ENCODE results near the gene PDLIM3. TPM values are rescaled to one million over a fixed set of nuclear protein-coding genes. Genes with fewer than 3 reads are reported as not detected.

PDLIM3 gene
- total and polyA plus RNA-seq, 2 of the 13 experiments (the other 11 are each of a cell fraction or from before 2014, with no cell fraction given), result 5.9 to 14.0 TPM

DNA sequence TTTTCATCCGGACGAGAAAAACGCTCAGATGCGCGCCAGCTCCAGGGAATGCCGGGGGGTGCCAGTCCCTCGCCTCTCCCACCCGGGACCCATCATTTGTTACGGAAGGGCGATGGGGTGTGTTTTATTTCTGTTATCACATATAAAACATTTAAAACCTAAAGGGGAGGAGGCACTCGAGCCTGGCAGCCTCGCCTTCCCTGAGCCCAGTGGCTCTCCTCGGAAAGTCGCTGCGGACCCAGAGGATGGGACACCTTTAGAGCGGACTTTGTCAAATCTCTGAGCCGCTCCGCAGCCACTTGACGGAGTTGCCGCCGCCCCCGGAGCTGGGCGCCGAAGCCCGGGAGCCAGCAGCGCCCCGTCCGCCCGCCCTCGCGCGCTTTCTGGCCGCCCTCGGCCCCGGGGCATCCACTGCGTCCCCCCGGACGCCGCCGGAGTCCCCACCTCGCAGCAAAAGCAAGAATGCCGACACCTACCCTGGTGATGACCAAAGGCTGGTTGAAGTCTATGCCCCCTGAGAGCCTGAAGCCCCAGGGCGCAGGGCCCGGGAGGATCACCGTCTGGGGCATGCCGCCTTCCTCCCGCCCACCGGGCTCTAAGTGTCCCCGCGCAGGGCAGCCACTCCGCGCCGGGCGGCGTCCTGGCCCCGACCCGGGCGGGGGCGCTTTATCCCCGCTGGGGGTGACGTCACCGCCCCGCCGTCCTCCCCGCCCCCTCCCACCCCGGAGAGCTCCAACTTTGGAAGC, at the start of gene PDLIM3 (continued):
- peak; percentile 64; the same call in 1 of the 2 replicates for TF ChIP-seq ZNF263 (CRISPR knock-in tag; IDR thresholded peaks at IDR 0.05)
- no peak for TF ChIP-seq NFATC3 (CRISPR knock-in tag; IDR thresholded peaks at IDR 0.05)
- TF ChIP-seq, protein P1, sequence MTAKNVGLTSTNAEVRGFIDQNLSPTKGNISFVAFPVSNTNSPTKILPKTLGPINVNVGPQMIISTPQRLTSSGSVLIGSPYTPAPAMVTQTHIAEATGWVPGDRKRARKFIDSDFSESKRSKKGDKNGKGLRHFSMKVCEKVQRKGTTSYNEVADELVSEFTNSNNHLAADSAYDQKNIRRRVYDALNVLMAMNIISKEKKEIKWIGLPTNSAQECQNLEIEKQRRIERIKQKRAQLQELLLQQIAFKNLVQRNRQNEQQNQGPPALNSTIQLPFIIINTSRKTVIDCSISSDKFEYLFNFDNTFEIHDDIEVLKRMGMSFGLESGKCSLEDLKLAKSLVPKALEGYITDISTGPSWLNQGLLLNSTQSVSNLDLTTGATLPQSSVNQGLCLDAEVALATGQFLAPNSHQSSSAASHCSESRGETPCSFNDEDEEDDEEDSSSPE (CRISPR knock-in tag; IDR thresholded peaks at IDR 0.05), result peak; percentile 51
- peak; percentile 43; the same call in 1 of the 2 replicates for TF ChIP-seq ZNF619 (CRISPR knock-in tag; IDR thresholded peaks at IDR 0.05)
- TF ChIP-seq, protein P2, sequence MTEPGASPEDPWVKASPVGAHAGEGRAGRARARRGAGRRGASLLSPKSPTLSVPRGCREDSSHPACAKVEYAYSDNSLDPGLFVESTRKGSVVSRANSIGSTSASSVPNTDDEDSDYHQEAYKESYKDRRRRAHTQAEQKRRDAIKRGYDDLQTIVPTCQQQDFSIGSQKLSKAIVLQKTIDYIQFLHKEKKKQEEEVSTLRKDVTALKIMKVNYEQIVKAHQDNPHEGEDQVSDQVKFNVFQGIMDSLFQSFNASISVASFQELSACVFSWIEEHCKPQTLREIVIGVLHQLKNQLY (CRISPR knock-in tag; IDR thresholded peaks at IDR 0.05), result no peak
- peak; percentile 25; the same call in 1 of the 2 replicates for TF ChIP-seq ZBTB38 (CRISPR knock-in tag; IDR thresholded peaks at IDR 0.05)
- TF ChIP-seq, protein P3, sequence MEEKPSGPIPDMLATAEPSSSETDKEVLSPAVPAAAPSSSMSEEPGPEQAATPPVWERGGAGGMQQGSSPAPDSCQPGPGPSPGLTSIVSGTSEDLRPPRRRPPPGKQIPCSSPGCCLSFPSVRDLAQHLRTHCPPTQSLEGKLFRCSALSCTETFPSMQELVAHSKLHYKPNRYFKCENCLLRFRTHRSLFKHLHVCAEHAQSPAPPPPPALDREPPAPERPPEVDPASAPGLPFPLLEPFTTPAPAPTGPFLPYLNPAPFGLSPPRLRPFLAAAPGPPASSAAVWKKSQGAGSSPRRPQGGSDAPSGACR (CRISPR knock-in tag; IDR thresholded peaks at IDR 0.05), result no peak
- TF ChIP-seq, protein P4, sequence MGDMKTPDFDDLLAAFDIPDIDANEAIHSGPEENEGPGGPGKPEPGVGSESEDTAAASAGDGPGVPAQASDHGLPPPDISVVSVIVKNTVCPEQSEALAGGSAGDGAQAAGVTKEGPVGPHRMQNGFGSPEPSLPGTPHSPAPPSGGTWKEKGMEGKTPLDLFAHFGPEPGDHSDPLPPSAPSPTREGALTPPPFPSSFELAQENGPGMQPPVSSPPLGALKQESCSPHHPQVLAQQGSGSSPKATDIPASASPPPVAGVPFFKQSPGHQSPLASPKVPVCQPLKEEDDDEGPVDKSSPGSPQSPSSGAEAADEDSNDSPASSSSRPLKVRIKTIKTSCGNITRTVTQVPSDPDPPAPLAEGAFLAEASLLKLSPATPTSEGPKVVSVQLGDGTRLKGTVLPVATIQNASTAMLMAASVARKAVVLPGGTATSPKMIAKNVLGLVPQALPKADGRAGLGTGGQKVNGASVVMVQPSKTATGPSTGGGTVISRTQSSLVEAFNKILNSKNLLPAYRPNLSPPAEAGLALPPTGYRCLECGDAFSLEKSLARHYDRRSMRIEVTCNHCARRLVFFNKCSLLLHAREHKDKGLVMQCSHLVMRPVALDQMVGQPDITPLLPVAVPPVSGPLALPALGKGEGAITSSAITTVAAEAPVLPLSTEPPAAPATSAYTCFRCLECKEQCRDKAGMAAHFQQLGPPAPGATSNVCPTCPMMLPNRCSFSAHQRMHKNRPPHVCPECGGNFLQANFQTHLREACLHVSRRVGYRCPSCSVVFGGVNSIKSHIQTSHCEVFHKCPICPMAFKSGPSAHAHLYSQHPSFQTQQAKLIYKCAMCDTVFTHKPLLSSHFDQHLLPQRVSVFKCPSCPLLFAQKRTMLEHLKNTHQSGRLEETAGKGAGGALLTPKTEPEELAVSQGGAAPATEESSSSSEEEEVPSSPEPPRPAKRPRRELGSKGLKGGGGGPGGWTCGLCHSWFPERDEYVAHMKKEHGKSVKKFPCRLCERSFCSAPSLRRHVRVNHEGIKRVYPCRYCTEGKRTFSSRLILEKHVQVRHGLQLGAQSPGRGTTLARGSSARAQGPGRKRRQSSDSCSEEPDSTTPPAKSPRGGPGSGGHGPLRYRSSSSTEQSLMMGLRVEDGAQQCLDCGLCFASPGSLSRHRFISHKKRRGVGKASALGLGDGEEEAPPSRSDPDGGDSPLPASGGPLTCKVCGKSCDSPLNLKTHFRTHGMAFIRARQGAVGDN (CRISPR knock-in tag; IDR thresholded peaks at IDR 0.05), result peak; percentile 73
- TF ChIP-seq ATF7 (IDR thresholded peaks at IDR 0.05), result peak; percentile 73
- TF ChIP-seq ATF7 (CRISPR knock-in tag; IDR thresholded peaks at IDR 0.05), result peak; percentile 86
- 0 out of 2 replicates have a peak, but pooled peaks have one; percentile 20 for TF ChIP-seq ZNF430 (CRISPR knock-in tag; IDR thresholded peaks at IDR 0.05)
- TF ChIP-seq, protein P5, sequence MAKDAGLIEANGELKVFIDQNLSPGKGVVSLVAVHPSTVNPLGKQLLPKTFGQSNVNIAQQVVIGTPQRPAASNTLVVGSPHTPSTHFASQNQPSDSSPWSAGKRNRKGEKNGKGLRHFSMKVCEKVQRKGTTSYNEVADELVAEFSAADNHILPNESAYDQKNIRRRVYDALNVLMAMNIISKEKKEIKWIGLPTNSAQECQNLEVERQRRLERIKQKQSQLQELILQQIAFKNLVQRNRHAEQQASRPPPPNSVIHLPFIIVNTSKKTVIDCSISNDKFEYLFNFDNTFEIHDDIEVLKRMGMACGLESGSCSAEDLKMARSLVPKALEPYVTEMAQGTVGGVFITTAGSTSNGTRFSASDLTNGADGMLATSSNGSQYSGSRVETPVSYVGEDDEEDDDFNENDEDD (CRISPR knock-in tag; IDR thresholded peaks at IDR 0.05; ENCODE audit: borderline replicate concordance), result peak; percentile 37; the same call in 1 of the 2 replicates
- TF ChIP-seq MAZ (IDR thresholded peaks at IDR 0.05; ENCODE audit: borderline replicate concordance, low read depth, low read length), result no peak
- peak; percentile 43; the same call in 1 of the 2 replicates for TF ChIP-seq MAZ (CRISPR knock-in tag; IDR thresholded peaks at IDR 0.05; ENCODE audit: low read depth)
- TF ChIP-seq, protein P6, sequence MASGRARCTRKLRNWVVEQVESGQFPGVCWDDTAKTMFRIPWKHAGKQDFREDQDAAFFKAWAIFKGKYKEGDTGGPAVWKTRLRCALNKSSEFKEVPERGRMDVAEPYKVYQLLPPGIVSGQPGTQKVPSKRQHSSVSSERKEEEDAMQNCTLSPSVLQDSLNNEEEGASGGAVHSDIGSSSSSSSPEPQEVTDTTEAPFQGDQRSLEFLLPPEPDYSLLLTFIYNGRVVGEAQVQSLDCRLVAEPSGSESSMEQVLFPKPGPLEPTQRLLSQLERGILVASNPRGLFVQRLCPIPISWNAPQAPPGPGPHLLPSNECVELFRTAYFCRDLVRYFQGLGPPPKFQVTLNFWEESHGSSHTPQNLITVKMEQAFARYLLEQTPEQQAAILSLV (CRISPR knock-in tag; IDR thresholded peaks at IDR 0.05; ENCODE audit: borderline replicate concordance), result 0 out of 2 replicates have a peak, but pooled peaks have one; percentile 17
- peak; percentile 42 for TF ChIP-seq FOSL2 (CRISPR knock-in tag; IDR thresholded peaks at IDR 0.05)
- TF ChIP-seq, protein P7, sequence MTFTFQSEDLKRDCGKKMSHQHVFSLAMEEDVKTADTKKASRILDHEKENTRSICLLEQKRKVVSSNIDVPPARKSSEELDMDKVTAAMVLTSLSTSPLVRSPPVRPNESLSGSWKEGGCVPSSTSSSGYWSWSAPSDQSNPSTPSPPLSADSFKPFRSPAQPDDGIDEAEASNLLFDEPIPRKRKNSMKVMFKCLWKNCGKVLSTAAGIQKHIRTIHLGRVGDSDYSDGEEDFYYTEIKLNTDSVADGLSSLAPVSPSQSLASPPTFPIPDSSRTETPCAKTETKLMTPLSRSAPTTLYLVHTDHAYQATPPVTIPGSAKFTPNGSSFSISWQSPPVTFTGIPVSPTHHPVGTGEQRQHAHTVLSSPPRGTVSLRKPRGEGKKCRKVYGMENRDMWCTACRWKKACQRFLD (CRISPR knock-in tag; IDR thresholded peaks at IDR 0.05; ENCODE audit: borderline replicate concordance), result 0 out of 2 replicates have a peak, but pooled peaks have one; percentile 33
- peak; percentile 14 for TF ChIP-seq XRCC5 (optimal IDR thresholded peaks at IDR 0.05; ENCODE audit: low read length)
